Smooth muscle cell of the brain vasculature (primary cell): Measurements from ENCODE around the gene JAZF1.
"Not testable (repeated sequence)": the region's sequence is repeated elsewhere in the genome, so short reads cannot be mapped to it uniquely, and the experiment has no call there.

Experiments
- DNase-seq: peaks from one replicate; pipeline ENCODE4 v3.0.0-alpha.2; 2012; ENCODE audit warnings: low read depth, low spot score

The JAZF1 gene

GRCh38 chr7:27912751-27913150 lies 267.8 kb downstream of the JAZF1 start:
- no peak for DNase-seq

- DNase-seq = no peak
These were observed 268.7 kb downstream of the JAZF1 start for GRCh38 chr7:27911920-27912319.

DNA sequence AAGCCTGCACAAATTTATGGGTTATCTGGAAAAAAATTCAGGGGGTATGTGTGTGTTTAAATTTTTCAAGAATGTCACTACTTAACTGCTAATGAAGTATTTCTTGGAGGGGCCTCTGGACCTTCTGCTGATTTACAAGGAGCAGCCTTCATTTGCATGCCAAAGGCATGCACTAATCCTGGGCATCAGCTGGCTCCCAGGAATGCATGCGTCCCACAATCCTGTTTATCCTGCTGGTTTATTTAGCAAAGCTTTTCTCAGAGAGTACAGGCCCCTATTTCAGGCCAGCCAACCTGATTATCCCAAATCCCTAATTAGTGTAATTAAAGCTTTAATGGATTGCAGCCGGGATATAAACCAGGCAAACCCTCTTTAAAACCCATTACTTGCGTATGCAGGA lies 270.3 kb downstream of the JAZF1 start:
- no peak for DNase-seq

DNA sequence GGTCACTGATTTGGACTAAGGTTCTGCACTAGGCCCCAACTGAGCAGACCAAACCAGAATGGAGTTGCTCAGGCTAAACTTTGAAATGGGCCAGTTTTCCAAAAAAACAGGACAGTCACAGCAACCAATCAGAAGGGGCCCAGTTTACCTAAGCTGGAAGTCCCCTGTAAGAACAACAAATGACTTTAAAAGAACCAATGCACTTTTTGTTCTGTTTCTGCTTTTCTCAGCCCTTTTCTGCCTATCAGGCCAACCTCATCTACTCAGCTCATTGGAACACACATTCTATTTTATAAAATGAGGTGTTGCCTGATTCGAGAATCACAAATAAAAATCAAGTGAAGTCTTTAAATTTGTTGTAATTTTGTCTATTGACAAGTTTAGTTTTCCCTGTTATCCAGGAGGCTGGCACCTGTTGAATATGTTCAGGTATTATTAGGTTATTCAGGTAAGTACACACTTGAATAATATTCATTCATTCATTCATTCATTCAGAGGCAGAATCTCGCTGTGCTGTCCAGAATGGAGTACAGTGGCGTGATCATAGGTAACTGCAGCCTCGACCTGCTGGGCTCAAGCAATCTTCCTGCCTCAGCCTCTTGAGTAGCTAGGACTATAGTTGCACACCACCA lies 271.9 kb downstream of the JAZF1 start:
- DNase-seq = no peak

DNA sequence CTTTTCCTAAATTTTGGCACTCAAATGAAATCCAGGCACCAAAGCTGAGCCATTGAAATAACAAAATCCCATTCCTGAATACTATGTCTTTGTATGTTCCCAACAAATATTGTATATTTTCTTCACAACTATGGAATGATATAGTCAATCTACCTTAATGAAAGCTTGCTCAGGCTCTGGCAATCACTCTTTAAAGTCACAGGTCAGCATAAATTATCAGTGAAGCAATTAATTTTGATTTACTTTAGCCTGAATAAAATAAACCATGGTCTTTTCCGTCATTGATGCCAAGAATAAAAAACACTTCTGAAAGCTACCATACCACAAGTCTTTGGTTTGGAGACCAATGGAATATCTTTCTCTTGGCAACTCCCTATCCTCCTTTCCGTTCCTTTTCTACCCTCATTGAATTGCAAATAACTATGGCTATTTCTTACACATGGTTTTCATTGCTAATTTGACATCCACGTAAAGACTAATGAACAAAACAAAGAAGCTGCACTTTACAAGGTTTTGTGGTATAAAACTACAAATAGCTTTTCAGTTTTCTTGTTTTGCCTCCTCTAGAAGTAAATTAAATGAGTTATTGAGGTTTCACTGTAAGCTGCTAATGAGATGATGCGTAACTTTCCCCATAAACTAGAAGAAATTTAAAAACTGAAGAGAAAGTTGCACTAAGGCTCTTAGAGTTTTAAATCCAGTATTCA lies 274.1 kb downstream of the JAZF1 start:
- DNase-seq = no peak

- DNase-seq = no peak
These were observed 274.6 kb downstream of the JAZF1 start for GRCh38 chr7:27905951-27906350.

DNA sequence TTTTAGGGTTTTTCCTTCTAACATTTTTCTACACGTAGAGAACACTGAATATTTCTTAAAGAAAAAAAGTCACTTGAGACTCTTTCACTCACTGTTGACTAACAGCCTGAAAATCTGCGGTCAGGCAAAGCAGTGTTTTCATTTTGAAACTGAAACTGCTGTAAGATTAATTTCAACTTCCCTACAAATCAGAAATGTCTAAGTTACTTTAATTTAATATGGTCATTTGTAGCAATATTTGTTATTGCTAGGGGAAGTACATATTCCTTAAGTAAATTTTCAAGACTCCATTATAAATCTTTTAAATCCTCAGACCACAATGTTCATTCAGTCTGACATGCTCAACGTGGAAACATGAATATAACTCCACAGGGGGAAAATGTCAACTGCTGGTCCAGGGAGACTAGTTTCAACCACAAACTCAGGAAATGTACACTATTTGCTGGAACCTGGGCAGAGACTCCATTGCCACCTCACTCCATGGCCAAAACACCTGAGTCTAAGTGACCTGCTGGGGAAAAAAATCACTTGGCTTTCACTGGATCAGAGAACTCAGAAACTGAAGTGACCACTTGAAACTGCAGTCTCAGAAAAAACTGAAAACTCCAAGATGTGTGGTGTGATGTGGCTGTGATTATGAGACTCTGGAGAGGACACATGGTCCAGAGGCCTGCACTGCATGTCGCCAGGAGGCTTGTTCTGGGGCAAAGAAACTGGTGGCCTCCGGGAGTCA lies 279.4 kb downstream of the JAZF1 start:
- no peak for DNase-seq

- DNase-seq = no peak
These were observed 280.6 kb downstream of the JAZF1 start for GRCh38 chr7:27900006-27900405.

DNA sequence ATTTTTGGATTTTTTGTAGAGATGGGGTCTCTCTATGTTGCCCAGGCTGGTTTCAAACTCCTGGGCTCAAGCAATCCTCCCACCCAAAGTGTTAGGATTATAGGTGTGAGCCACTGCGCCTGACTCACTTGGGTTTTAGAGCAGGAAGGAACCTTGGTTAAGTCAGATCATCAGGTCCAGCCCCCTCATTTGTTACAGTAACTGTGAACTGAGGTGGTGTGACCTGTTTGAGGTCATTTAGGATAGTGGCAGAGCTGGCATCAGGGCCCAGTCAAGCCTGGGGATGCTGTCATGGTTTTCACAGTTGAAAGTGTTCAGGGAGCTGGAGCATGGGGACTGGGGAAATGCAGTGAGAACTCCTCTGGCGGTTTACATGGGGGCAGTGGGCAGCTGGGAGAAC lies 281.0 kb downstream of the JAZF1 start:
- DNase-seq = no peak

GRCh38 chr7:27897441-27897847 lies 283.2 kb downstream of the JAZF1 start:
- no peak for DNase-seq

DNA sequence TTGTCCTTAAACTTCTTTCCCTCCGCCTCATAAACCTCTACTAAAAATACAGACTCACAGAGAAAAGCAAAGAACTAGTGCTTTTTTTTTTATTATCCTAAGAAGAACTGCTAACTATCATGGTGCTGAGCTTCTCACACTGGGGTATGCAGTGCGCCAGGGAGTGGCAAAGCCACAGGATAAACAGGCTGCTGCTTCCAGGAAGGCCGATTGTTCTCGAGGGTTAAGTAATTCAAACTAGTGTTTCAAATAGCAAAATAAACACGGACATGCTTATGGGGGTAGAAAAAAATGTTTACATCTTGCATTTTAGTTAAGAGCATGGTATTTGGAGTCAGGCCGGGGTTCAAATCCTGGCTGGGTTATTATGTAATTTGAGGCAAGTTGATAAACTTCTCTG lies 283.6 kb downstream of the JAZF1 start:
- no peak for DNase-seq

DNA sequence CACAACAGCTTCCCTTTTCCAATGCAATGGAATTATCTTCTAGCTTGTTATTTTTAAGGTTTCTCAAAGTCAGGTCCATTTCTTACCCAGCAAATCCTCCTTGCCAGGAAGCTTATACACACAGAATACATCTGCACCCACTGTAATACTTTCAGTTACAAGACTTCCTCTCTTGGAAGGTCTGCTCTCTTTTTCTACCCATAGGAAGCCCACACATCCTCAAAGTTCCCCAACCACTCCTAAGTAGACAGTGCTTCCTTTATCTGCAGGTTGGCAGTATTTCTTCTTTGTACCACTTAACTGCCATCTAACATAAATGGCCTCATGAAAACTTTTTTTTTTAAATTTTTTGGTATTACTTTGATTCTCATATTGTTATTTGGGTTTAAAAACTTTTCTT lies 285.0 kb downstream of the JAZF1 start:
- DNase-seq = no peak

DNA sequence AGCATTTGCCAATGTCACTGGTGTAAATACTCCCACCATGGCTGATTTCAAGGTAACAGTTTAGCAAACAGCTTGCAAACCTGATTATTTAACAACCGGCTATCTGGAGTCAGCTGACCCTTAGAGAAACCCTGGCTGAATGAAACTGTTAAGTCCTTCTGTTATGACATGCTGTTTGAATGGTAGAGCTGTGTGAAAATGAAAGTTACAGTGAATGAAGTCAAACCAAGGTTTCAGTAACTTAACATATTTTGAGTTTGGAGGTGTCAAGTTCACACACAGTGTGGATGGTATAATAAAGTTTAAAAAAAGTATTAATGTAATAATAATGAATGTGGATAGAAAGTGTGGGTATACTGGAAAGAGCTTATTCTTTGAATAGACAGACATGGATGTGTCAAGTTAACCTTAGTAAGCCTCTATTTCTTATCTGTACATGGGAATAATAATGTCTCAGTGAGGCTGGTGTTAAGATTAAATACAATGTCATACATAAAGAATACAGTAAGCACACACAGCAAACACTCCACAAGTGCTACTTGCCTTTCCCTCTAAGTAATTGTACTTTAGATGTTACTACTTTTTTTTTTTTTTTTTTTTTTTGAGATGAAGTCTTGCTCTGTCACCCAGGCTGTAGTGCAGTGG lies 290.3 kb downstream of the JAZF1 start:
- no peak for DNase-seq

GRCh38 chr7:27889800-27890199 lies 290.8 kb downstream of the JAZF1 start:
- DNase-seq = no peak

- no peak for DNase-seq
These were observed 291.9 kb downstream of the JAZF1 start for GRCh38 chr7:27888736-27889135.

DNA sequence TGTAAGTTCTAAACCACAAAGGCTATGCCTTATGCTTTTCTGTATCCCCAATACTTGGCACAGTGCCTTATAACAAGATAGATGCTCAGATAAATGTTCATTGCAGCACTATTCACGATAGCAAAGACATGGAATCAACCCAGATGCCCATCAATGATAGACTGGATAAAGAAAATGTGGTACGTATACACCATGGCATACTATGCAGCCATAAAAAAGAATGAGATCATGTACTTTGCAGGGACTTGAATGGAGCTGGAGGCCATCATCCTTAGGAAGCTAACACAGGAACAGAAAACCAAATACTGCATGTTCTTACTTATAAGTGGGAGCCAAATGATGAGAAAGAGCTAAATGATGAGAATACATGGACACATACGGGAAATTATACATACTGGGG lies 293.9 kb downstream of the JAZF1 start:
- DNase-seq = not testable (repeated sequence)

GRCh38 chr7:27885652-27886051 lies 294.9 kb downstream of the JAZF1 start:
- DNase-seq = no peak

DNA sequence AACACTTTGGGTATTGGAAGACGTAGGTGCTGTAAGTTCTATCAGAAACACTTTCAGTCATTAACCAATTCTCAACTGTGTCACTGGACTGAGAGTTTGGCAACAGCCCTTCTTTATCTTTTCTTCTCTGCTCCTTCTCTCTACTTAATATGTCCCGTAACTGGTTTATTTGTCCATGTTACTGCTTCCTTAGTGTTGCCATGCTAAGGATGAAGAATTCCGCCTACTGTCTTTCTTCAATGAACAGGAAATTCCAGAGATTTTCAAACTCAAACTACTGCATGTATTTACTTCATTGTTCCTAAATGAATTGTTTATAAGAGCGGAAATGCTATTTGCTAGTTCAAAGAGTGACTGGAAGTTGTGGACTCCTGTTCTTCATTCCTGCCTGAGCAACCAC lies 296.9 kb downstream of the JAZF1 start:
- no peak for DNase-seq

DNA sequence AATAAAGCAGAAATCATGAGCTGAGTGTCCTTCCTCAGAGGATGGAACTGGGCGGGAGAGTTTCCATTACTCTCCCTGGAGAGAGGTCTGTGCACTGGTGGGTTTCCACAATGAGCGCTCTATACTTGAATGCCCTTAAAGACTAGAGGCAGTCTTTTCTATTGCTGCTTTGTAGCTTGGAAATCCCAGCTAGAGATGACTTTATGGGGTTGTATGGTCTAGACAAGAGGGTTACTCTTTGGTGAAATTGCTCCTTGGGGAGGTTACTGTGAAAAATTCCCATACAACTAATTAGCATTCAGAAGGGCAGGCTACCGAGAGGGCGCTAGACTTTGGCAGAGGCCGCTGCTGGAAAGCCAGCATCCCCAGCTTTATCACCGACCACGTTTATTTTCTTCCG lies 303.8 kb downstream of the JAZF1 start:
- DNase-seq = no peak

- no peak for DNase-seq
These were observed 304.8 kb downstream of the JAZF1 start for GRCh38 chr7:27875832-27876231.

DNA sequence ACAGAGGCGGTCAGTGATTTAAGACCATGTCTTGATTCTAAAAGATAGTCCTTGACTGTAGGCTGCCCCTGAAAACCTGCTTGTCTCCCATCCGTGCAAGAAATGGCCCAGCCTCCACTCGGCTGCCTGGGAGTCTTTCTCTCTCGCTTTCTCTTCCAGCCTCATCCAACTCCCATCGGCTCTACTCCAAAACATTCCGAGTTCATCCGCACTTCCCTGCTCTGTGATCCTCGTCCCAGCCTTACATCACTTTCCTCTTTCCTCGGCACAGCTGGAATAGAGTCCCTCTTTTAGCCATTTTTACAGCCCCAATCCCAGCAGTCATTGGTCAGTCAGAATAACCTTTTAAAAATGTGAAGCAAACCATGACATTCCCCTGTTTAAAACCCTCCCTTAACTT lies 305.5 kb downstream of the JAZF1 start:
- DNase-seq = no peak
